A549 (cell line): ENCODE data around the gene ATP10A.

Experiments
- CTCF ChIP-seq: fragments of >200 bp; sonication (Bioruptor Twin); formaldehyde crosslinking; IDR thresholded peaks from 3 replicates; pipeline ENCODE4 v1.5.1; 2016
- ELK1 ChIP-seq: fragments of 150-350 bp; IDR thresholded peaks from 2 replicates; pipeline ENCODE4 v1.6.1; 2014; ENCODE audit warnings: low read depth, mild to moderate bottlenecking, low read length
- JUN ChIP-seq, 2 experiments: fragments of >200 bp; sonication (Bioruptor Twin); formaldehyde crosslinking; IDR thresholded peaks; 2 replicates in 1 of 2; 3 replicates in 1 of 2; pipeline ENCODE4 v1.6.1; 2016 to 2017
- JUNB ChIP-seq: fragments of >200 bp; sonication (Bioruptor Twin); formaldehyde crosslinking; IDR thresholded peaks from 2 replicates; pipeline ENCODE4 v1.6.1; 2016
- TP53 ChIP-seq: fragments of 250-450 bp; sonication (Bioruptor Pico); IDR thresholded peaks from 2 replicates; pipeline ENCODE4 v1.5.0; 2021; ENCODE audit warnings: mild to moderate bottlenecking, moderate library complexity

GRCh38 chr15:25737218-25737643, 125.9 kb downstream of the ATP10A start:
- TF ChIP-seq CTCF: no peak
- no peak for TF ChIP-seq ELK1
- no peak for TF ChIP-seq TP53
- TF ChIP-seq JUN (IDR thresholded peaks at IDR 0.05): no peak
- TF ChIP-seq JUNB: no peak
